PC-3 (cell line): ENCODE data around the gene TMEM242.

Experiments used
- CTCF ChIP-seq: fragments of 300-600 bp; sonication (generic); conservative IDR thresholded peaks from 2 replicates; pipeline ENCODE4 v1.5.1; 2017; ENCODE audit warnings: antibody characterized with exemption, low read depth, mild to moderate bottlenecking, low read length
- EZH2 ChIP-seq: fragments of 300-600 bp; sonication (generic); IDR thresholded peaks from one replicate; pipeline ENCODE4 v1.6.1; 2017; ENCODE audit warnings: antibody characterized with exemption, mild to moderate bottlenecking, low read length; ENCODE audit not compliant: unreplicated experiment

- TF ChIP-seq CTCF (no peak), EZH2 (no peak)
Measured at GRCh38 chr6:157253699-157254098, 69.6 kb downstream of the TMEM242 start.
